Transverse colon (tissue), 3 donors: ENCODE results near the gene BIRC6.

Source experiments
- CTCF ChIP-seq, 5 experiments: fragments of 200-600 bp in 3 of 5; fragments of 450-650 bp in 2 of 5; sonication (generic) in 3 of 5; IDR thresholded peaks; 1 replicate in 2 of 5; 2 replicates in 3 of 5; pipeline ENCODE4 v1.5.1; 2016 to 2017; ENCODE audit warnings: antibody characterized with exemption in 5 of 5, inconsistent platforms in 3 of 5, mild to moderate bottlenecking in 2 of 5, moderate library complexity in 1 of 5
- POLR2A ChIP-seq: fragments of 450-650 bp; IDR thresholded peaks from one replicate; pipeline ENCODE4 v1.6.1; 2016; ENCODE audit warnings: antibody characterized with exemption, mild to moderate bottlenecking, moderate library complexity

- TF ChIP-seq CTCF (IDR thresholded peaks at IDR 0.05): no peak
- no peak for TF ChIP-seq POLR2A
These were observed 237.8 kb downstream of the BIRC6 start for GRCh38 chr2:32594573-32594972.
